NK-92 (cell line): ENCODE data around the gene COG5.

Source experiments
- DNase-seq: peaks from one replicate; lab custom pipeline; 2025; ENCODE audit not compliant: unreplicated experiment; lab: John Stamatoyannopoulos, UW

Gene COG5

GRCh38 chr7:107463139-107464078 is 100.3 kb downstream of the COG5 start:
- no peak for DNase-seq

- no peak for DNase-seq
Measured at GRCh38 chr7:107461938-107462533, 101.7 kb downstream of the COG5 start.

GRCh38 chr7:107453388-107453787 is 110.3 kb downstream of the COG5 start:
- no peak for DNase-seq

GRCh38 chr7:107450970-107451369 is 112.8 kb downstream of the COG5 start:
- no peak for DNase-seq

GRCh38 chr7:107446988-107447387 is 116.7 kb downstream of the COG5 start:
- DNase-seq, result no peak

GRCh38 chr7:107446531-107446930 is 117.2 kb downstream of the COG5 start:
- no peak for DNase-seq

- no peak for DNase-seq
Measured at GRCh38 chr7:107442678-107443077, 121.0 kb downstream of the COG5 start.

- no peak for DNase-seq
Measured at GRCh38 chr7:107441581-107442422, 121.9 kb downstream of the COG5 start.

GRCh38 chr7:107439025-107439424 is 124.7 kb downstream of the COG5 start:
- no peak for DNase-seq

- no peak for DNase-seq
Measured at GRCh38 chr7:107435749-107436148, 128.0 kb downstream of the COG5 start.

- DNase-seq, result no peak
Measured at GRCh38 chr7:107432261-107432660, 131.5 kb downstream of the COG5 start.

GRCh38 chr7:107430057-107430456 is 133.7 kb downstream of the COG5 start:
- DNase-seq, result no peak

- no peak for DNase-seq
Measured at GRCh38 chr7:107428642-107429041, 135.1 kb downstream of the COG5 start.

GRCh38 chr7:107427462-107427861 is 136.3 kb downstream of the COG5 start:
- no peak for DNase-seq

- DNase-seq, result no peak
Measured at GRCh38 chr7:107414198-107414597, 149.5 kb downstream of the COG5 start.

- DNase-seq, result no peak
Measured at GRCh38 chr7:107408349-107408748, 155.4 kb downstream of the COG5 start.

GRCh38 chr7:107405559-107405958 is 158.2 kb downstream of the COG5 start:
- no peak for DNase-seq

- DNase-seq, result no peak
Measured at GRCh38 chr7:107404740-107405537, 158.8 kb downstream of the COG5 start.

- DNase-seq, result no peak
Measured at GRCh38 chr7:107398161-107398560, 165.6 kb downstream of the COG5 start.

GRCh38 chr7:107396990-107397389 is 166.7 kb downstream of the COG5 start:
- no peak for DNase-seq

GRCh38 chr7:107396081-107396480 is 167.6 kb downstream of the COG5 start:
- no peak for DNase-seq
